SJSA1 (cell line): ENCODE results near the gene KLRF1. TPM values are rescaled to one million over a fixed set of nuclear protein-coding genes. Genes with fewer than 3 reads are reported as not detected.
A peak's percentile ranks its signal among the peaks of the same experiment; 100 is the strongest.

Experiments used
- DNase-seq, 2 experiments: peaks; one replicate each; pipeline ENCODE4 v3.0.0-alpha.2; 2015 to 2020; ENCODE audit warnings: low spot score in 2 of 2, low read depth in 1 of 2
- H3K27ac ChIP-seq: fragments of 250-450 bp; sonication (Bioruptor Pico); 2 replicates; pipeline ENCODE4 v1.5.1; 2020; ENCODE audit warnings: mild to moderate bottlenecking, moderate library complexity
- H3K27me3 ChIP-seq: fragments of 250-450 bp; sonication (Bioruptor Pico); replicated peaks from 2 replicates; pipeline ENCODE4 v1.5.1; 2020; ENCODE audit warnings: mild to moderate bottlenecking, moderate library complexity
- H3K36me3 ChIP-seq: fragments of 250-450 bp; sonication (Bioruptor Pico); 2 replicates; pipeline ENCODE4 v1.5.1; 2020; ENCODE audit warnings: mild to moderate bottlenecking
- H3K4me1 ChIP-seq: fragments of 250-450 bp; sonication (Bioruptor Pico); replicated peaks from 2 replicates; pipeline ENCODE4 v1.6.1; 2021; ENCODE audit warnings: mild to moderate bottlenecking
- H3K4me3 ChIP-seq: fragments of 250-450 bp; sonication (Bioruptor Pico); 2 replicates; pipeline ENCODE4 v1.5.1; 2020; ENCODE audit warnings: mild to moderate bottlenecking
- H3K9me3 ChIP-seq: fragments of 250-450 bp; sonication (Bioruptor Pico); replicated peaks from 2 replicates; pipeline ENCODE4 v1.5.1; 2020; ENCODE audit warnings: mild to moderate bottlenecking
- total RNA-seq: library from RNA; depleted of rRNA; stranded (reverse); fragments of >200 nt; shearing (Covaris generic); gene quantifications from 2 replicates; pipeline ENCODE4 v1.2.3, GENCODE V29; 2014; rRNA removed

The KLRF1 gene, protein sequence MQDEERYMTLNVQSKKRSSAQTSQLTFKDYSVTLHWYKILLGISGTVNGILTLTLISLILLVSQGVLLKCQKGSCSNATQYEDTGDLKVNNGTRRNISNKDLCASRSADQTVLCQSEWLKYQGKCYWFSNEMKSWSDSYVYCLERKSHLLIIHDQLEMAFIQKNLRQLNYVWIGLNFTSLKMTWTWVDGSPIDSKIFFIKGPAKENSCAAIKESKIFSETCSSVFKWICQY
- total RNA-seq = not detected in 2 replicates

- DNase-seq = no peak
- Histone ChIP-seq H3K27ac (no peak within 1 kb of the TSS), H3K9me3 (no peaks in the 10 kb centered on the region), H3K36me3 (no peaks in the 10 kb centered on the region), H3K4me1 (no peaks in the 10 kb centered on the region), H3K4me3 (no peak within 1 kb of the TSS), H3K27me3 (peaks cover 15% of the 10 kb centered on the region)
Measured at GRCh38 chr12:9827209-9827888, at the start of gene KLRF1. KLRF1 (plus strand) TSS chr12:9827481; CDS start chr12:9827545, 64 bp downstream.

GRCh38 chr12:9779209-9779608, 48.1 kb upstream of the KLRF1 start:
- no peaks in the 10 kb centered on the region for H3K9me3 ChIP-seq
- no peaks in the 10 kb centered on the region for H3K27me3 ChIP-seq
- H3K36me3 ChIP-seq = no peaks in the 10 kb centered on the region
- H3K4me1 ChIP-seq = no peaks in the 10 kb centered on the region; the same call in 1 of the 2 replicates
- H3K4me3 ChIP-seq = no peak overlapping the region
- no peak overlapping the region for H3K27ac ChIP-seq
- no peak for DNase-seq

GRCh38 chr12:9781360-9781759, 45.9 kb upstream of the KLRF1 start:
- no peaks in the 10 kb centered on the region for H3K36me3 ChIP-seq
- no peak overlapping the region for H3K4me3 ChIP-seq
- H3K9me3 ChIP-seq = no peaks in the 10 kb centered on the region
- H3K27ac ChIP-seq = no peak overlapping the region
- no peaks in the 10 kb centered on the region; the same call in 1 of the 2 replicates for H3K4me1 ChIP-seq
- no peak for DNase-seq
- no peaks in the 10 kb centered on the region for H3K27me3 ChIP-seq

DNA sequence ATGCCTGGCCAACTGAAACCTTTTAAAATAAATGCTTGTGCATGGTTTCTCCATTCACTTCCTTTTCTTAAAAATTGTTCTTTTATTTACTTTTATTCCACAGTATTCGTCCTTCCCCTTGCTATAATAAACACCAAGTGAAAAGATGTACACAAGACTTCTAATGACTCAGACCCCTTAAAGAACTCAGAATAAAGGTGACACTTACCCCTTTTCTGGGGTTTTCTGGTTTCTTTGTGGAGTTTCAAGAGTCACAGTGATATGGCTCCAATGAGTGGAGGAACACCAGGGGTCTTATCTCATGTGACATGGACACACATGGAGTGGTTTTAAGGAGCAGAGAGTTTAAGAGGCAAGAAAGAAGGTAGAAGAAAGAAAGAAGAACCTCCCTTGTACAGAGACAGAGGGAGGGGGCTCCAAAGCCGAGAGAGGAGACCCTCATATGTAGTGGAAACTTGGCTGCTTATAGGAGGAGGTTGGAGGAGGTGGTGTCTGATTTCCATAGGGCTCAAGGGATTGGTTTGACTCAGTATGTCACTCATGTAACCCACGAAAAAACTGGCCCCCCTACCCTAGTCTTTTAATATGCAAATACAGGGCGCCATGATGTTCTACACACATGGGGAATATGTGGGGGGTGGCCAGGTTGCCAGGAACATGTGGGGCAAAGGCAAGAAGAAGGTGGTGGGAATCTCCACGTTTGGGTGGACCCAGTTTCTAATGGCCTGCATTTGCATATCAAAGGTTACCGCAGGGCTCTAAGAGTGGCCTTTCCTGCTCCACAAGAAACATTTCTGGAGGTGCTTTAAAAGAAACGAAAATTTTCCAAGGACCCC, 44.5 kb upstream of the KLRF1 start:
- DNase-seq = no peak
- Histone ChIP-seq H3K4me1 (peaks cover 6% of the 10 kb centered on the region), H3K9me3 (no peaks in the 10 kb centered on the region), H3K36me3 (no peaks in the 10 kb centered on the region), H3K27ac (no peak overlapping the region), H3K4me3 (no peak overlapping the region), H3K27me3 (no peaks in the 10 kb centered on the region)

DNA sequence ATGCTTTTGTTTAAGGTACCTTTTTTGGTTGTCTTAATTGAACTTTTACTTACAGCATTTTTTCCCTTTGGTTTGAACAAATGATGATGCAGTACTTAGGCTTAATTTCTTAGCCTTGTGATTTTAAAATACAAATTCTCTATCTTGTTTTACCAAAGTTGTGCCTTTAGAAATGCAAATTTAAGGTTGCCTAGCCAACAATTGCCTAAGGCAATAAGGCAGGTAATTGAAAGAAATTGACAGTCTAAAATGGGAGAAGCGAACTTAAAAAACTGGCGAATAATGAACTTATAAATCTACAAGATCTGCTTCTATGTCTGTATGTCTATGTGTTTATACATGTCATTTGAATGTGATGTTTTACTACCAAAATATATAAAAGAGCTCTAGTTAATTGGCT, 43.0 kb upstream of the KLRF1 start:
- Histone ChIP-seq H3K9me3 (no peaks in the 10 kb centered on the region), H3K4me3 (no peak overlapping the region), H3K27ac (no peak overlapping the region), H3K4me1 (peaks cover 6% of the 10 kb centered on the region), H3K27me3 (no peaks in the 10 kb centered on the region), H3K36me3 (no peaks in the 10 kb centered on the region)
- no peak for DNase-seq

- H3K4me3 ChIP-seq = no peak overlapping the region
- no peak for DNase-seq
- H3K36me3 ChIP-seq = no peaks in the 10 kb centered on the region
- H3K9me3 ChIP-seq = no peaks in the 10 kb centered on the region
- no peaks in the 10 kb centered on the region for H3K27me3 ChIP-seq
- H3K4me1 ChIP-seq = peaks cover 6% of the 10 kb centered on the region
- no peak overlapping the region for H3K27ac ChIP-seq
Measured at GRCh38 chr12:9784816-9785215, 42.5 kb upstream of the KLRF1 start.

DNA sequence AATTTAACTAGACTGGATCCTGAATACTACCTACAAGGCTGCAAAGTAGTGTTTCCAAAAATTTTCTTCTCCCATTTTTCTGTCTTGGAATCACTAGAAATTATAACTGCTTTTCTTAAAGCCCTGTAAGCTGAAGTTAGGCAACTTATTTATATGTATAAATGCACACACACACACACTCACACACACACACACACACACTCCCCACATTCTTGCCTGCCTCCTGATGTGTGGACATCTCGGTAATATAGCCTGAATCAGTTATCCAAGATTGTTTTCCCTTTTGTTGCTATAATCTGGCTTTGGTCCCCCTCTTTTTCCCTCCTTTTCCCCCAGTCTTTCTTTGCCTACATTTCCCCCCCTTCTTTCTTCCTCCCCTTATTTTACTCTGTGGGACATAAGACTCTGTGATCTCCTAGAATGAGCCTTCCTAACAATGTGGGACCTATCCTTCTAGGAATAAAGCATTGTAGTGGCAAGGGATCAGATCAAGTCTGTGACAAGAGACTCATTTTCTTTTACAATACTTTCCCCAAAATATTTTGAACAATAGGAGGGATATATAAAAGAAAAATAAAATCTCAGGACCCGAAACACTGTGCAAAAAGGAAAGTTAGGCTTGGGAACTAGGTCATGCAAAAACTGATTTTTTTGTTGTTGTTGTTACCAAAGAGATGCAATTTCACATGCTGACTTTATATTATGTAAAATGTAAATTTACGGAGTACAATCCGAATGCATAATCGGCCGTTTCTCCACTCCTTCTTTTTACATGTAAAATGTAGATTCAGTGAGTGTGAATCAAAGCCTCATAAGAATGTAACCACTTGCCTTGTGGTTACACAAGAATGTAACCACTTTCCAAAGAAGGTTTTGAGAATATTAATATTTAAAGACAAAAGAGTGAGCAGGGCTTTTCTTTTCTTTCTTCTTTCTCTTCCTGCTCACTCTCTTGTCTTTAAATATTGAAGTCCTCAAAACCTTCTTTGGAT, 40.3 kb upstream of the KLRF1 start:
- DNase-seq = peak in 1 of 2 experiments; percentile 21
- no peak overlapping the region for H3K4me3 ChIP-seq

DNA sequence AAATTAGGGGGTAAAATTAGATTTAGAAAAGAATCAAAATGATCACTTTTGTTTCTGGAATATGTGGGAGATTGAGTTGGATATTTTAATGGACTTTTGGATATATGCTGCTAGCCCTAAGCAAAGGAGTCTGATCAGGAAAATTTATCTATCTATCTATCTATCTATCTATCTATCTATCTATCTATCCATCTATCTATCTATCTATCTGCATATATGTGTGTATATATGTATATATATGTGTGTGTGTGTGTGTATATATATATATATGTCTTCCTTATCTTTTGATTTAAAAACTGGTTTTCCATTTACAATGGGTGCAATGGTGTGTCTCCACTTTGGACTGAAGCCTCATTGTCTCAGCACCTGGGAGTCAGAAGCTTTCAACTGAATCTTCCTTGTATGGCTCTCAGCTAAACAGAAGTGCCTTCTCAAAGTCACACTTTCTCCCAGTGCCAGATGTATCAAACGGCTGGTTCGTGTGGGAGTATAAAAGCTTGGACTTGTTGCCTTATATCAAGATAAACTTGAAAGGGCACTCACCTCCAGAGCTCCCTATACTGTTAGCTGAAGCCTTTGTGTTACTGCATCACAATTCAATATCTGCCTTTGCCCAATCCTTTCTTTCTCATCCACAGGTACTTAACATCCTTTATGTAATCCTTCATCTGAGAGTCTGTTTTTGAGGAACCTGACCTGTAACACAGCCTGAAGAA, 34.9 kb upstream of the KLRF1 start:
- H3K36me3 ChIP-seq = no peaks in the 10 kb centered on the region
- H3K4me3 ChIP-seq = no peak overlapping the region
- H3K4me1 ChIP-seq = peaks cover 35% of the 10 kb centered on the region
- DNase-seq = no peak
- peak overlapping the region; percentile 18 for H3K27ac ChIP-seq
- no peaks in the 10 kb centered on the region for H3K9me3 ChIP-seq
- no peaks in the 10 kb centered on the region for H3K27me3 ChIP-seq

More for the DNA sequence above, 40.3 kb upstream of the KLRF1 start:
- Histone ChIP-seq H3K27ac (no peak overlapping the region), H3K36me3 (no peaks in the 10 kb centered on the region), H3K9me3 (no peaks in the 10 kb centered on the region), H3K27me3 (no peaks in the 10 kb centered on the region), H3K4me1 (peaks cover 6% of the 10 kb centered on the region)

DNA sequence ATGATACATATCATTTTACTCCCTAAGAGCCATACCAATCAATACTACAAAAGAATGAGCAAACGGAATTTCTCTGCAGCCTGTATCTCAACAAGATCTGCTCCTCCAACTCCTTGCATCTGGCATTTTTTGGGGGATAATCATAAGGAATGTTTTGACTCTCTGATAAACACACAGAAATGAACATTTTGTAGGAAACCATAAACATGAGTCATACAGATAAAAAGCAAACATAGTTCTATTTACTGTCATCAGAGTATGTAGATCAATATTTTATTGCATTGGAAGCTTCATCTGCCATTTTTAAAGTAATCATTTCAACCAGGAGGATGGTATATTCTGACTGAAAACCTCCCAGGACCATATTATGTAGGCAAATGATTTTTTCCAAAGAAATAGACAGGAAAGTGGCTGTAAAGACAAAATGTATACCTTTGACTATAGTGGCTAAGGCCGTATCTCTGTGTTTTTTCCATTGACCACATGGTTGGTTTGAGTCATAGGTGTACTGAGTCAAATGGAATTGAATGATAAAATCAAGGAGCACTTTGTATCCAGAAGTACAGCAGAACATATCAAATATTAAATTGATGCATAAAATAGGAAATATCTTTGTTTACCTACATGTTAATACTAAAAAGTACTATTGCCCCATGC, 34.2 kb upstream of the KLRF1 start:
- Histone ChIP-seq H3K9me3 (no peaks in the 10 kb centered on the region), H3K4me3 (no peak overlapping the region), H3K27me3 (no peaks in the 10 kb centered on the region), H3K36me3 (no peaks in the 10 kb centered on the region), H3K27ac (peak overlapping the region; percentile 35), H3K4me1 (peaks cover 37% of the 10 kb centered on the region)
- peak in 1 of 2 experiments; percentile 68 for DNase-seq

DNA sequence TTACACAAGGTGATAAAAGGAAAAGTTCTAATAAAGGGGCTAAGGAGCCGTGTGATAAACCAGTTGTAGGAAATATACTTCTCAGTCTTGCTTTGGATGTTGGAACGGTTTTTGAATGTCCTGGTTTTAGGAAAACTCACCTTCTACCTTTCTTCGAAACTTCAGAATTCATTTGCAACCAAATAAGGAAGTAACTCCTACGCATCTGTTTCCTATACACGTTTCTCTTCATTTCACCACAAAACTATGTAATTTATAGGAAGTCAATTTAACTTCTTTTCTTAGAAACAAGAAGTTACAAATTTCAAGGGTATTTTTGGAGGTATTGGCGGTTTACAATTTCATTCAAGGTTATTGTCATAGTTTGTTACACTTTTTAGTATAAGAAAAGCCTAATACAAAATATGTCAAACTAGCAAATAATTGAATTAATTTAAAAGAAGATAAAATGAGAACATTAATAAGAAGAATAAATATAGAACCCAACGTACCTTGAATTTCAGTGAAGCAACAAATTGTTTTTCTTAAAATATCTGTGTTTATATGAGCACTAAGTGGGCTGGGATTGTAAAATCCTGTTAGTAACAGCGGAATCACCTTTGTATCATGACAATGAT, 33.4 kb upstream of the KLRF1 start:
- no peaks in the 10 kb centered on the region for H3K36me3 ChIP-seq
- no peak overlapping the region for H3K27ac ChIP-seq
- H3K9me3 ChIP-seq = no peaks in the 10 kb centered on the region
- H3K27me3 ChIP-seq = no peaks in the 10 kb centered on the region
- peaks cover 37% of the 10 kb centered on the region for H3K4me1 ChIP-seq
- DNase-seq = no peak
- H3K4me3 ChIP-seq = no peak overlapping the region

GRCh38 chr12:9794484-9795093, 32.7 kb upstream of the KLRF1 start:
- no peak for DNase-seq
- Histone ChIP-seq H3K36me3 (no peaks in the 10 kb centered on the region), H3K27me3 (no peaks in the 10 kb centered on the region), H3K27ac (no peak overlapping the region), H3K4me1 (peaks cover 37% of the 10 kb centered on the region), H3K9me3 (no peaks in the 10 kb centered on the region), H3K4me3 (no peak overlapping the region)
